ENCODE measurements around the gene GPR151. TPM values are rescaled to one million over a fixed set of nuclear protein-coding genes. Genes with fewer than 3 reads are reported as not detected.
A peak's percentile ranks its signal among the peaks of the same experiment; 100 is the strongest.

The GPR151 gene
- polyA plus RNA-seq, 1 donor (not counting 4 experiments of a cell fraction or from before 2014, with no cell fraction given) = not detected

- H3K9ac ChIP-seq (ENCODE audit: control insufficient read depth, extremely low read depth, insufficient read depth, low read length) = no peak overlapping the region
- H4K20me1 ChIP-seq (ENCODE audit: control insufficient read depth, extremely low read depth, insufficient read depth, low read length) = no peaks in the 10 kb centered on the region
- H3K4me2 ChIP-seq (ENCODE audit: control insufficient read depth, extremely low read depth, insufficient read depth, low read depth, low read length) = no peak overlapping the region
- no peaks in the 10 kb centered on the region for H3K9me1 ChIP-seq (ENCODE audit: control insufficient read depth, extremely low read depth, insufficient read depth, low read length)
- no peak for FAIRE-seq
- no peaks in the 10 kb centered on the region for H3K79me2 ChIP-seq (ENCODE audit: control insufficient read depth, insufficient read depth, low read length)
- H3K27ac ChIP-seq (ENCODE audit: control insufficient read depth, insufficient read depth, low read length) = no peak overlapping the region
- no peaks in the 10 kb centered on the region for H3K36me3 ChIP-seq (ENCODE audit: control insufficient read depth in 2 of 2, extremely low read depth in 1 of 2, insufficient read depth in 2 of 2, low read length in 2 of 2)
- no peak overlapping the region for H2AFZ ChIP-seq (ENCODE audit: control insufficient read depth, low read length)
- H3K4me1 ChIP-seq (ENCODE audit: control insufficient read depth, extremely low read depth, insufficient read depth, low read length) = no peaks in the 10 kb centered on the region
- H3K4me3 ChIP-seq (ENCODE audit: control insufficient read depth in 2 of 3, extremely low read depth in 1 of 3, insufficient read depth in 2 of 3, low read depth in 1 of 3, low read length in 3 of 3) = no peak overlapping the region
- no peaks in the 10 kb centered on the region for H3K9me3 ChIP-seq (ENCODE audit: control insufficient read depth, low read depth, low read length)
- H3K27me3 ChIP-seq (ENCODE audit: control insufficient read depth, extremely low read depth, insufficient read depth, low read length) = no peaks in the 10 kb centered on the region
- TF ChIP-seq EZH2 (IDR thresholded peaks at IDR 0.05; ENCODE audit: low read length) (no peak), CTCF (optimal IDR thresholded peaks at IDR 0.05 in 1 of 3, IDR thresholded peaks at IDR 0.05 in 1 of 3, conservative IDR thresholded peaks at IDR 0.05 in 1 of 3; ENCODE audit: extremely low read depth in 1 of 3, insufficient read depth in 2 of 3, low read length in 3 of 3) (no peak)
- dilution Hi-C loops (cut with MboI; ENCODE audit: extremely low pct_ligation_motif_present, low sequenced_read_pairs) = loop anchor here (25.0 kb wide), 1 partner anchor 418 kb away; no protein-coding TSS in a partner anchor
- DNase-seq (ENCODE audit: low read depth, low spot score) = no peak
These were observed 28.2 kb upstream of the GPR151 start for GRCh38 chr5:146544232-146544631.

GRCh38 chr5:146541958-146542849, 26.2 kb upstream of the GPR151 start:
- no peaks in the 10 kb centered on the region for H3K79me2 ChIP-seq (ENCODE audit: control insufficient read depth, insufficient read depth, low read length)
- no peaks in the 10 kb centered on the region for H3K9me3 ChIP-seq (ENCODE audit: control insufficient read depth, low read depth, low read length)
- no peaks in the 10 kb centered on the region for H3K4me1 ChIP-seq (ENCODE audit: control insufficient read depth, extremely low read depth, insufficient read depth, low read length)
- peak; percentile 90 to 95 (median 92) for TF ChIP-seq CTCF (optimal IDR thresholded peaks at IDR 0.05 in 1 of 3, IDR thresholded peaks at IDR 0.05 in 1 of 3, conservative IDR thresholded peaks at IDR 0.05 in 1 of 3; ENCODE audit: extremely low read depth in 1 of 3, insufficient read depth in 2 of 3, low read length in 3 of 3)
- no peak for TF ChIP-seq EZH2 (IDR thresholded peaks at IDR 0.05; ENCODE audit: low read length)
- dilution Hi-C loops (cut with MboI; ENCODE audit: extremely low pct_ligation_motif_present, low sequenced_read_pairs) = loop anchor here (25.0 kb wide), 1 partner anchor 420 kb away; no protein-coding TSS in a partner anchor
- H2AFZ ChIP-seq (ENCODE audit: control insufficient read depth, low read length) = no peak overlapping the region
- FAIRE-seq (peak; percentile 9), DNase-seq (ENCODE audit: low read depth, low spot score) (no peak)
- H3K9ac ChIP-seq (ENCODE audit: control insufficient read depth, extremely low read depth, insufficient read depth, low read length) = no peak overlapping the region
- H3K4me3 ChIP-seq (ENCODE audit: control insufficient read depth in 2 of 3, extremely low read depth in 1 of 3, insufficient read depth in 2 of 3, low read depth in 1 of 3, low read length in 3 of 3) = no peak overlapping the region
- H3K4me2 ChIP-seq (ENCODE audit: control insufficient read depth, extremely low read depth, insufficient read depth, low read depth, low read length) = no peak overlapping the region
- H4K20me1 ChIP-seq (ENCODE audit: control insufficient read depth, extremely low read depth, insufficient read depth, low read length) = no peaks in the 10 kb centered on the region
- H3K27me3 ChIP-seq (ENCODE audit: control insufficient read depth, extremely low read depth, insufficient read depth, low read length) = no peaks in the 10 kb centered on the region
- H3K27ac ChIP-seq (ENCODE audit: control insufficient read depth, insufficient read depth, low read length) = no peak overlapping the region
- H3K9me1 ChIP-seq (ENCODE audit: control insufficient read depth, extremely low read depth, insufficient read depth, low read length) = no peaks in the 10 kb centered on the region
- H3K36me3 ChIP-seq (ENCODE audit: control insufficient read depth in 2 of 2, extremely low read depth in 1 of 2, insufficient read depth in 2 of 2, low read length in 2 of 2) = no peaks in the 10 kb centered on the region
